Gastroesophageal sphincter (tissue), 3 donors: Measurements from ENCODE around the gene SLC66A2.

Experiments
- CTCF ChIP-seq, 4 experiments: fragments of 200-600 bp in 2 of 4; fragments of 450-650 bp in 2 of 4; sonication (generic) in 1 of 4; IDR thresholded peaks; one replicate each; pipeline ENCODE4 v1.5.1; 2017 to 2019; ENCODE audit warnings: antibody characterized with exemption in 4 of 4, mild to moderate bottlenecking in 2 of 4, moderate library complexity in 2 of 4
- EP300 ChIP-seq: sonication (generic); formaldehyde crosslinking; IDR thresholded peaks from one replicate; pipeline ENCODE4 v1.6.1; 2017; ENCODE audit warnings: antibody characterized with exemption, mild to moderate bottlenecking
- POLR2A ChIP-seq, 2 donors: fragments of 450-650 bp; IDR thresholded peaks; one replicate each; pipeline ENCODE4 v1.6.1; 2017; ENCODE audit warnings: antibody characterized with exemption in 2 of 2, mild to moderate bottlenecking in 2 of 2, moderate library complexity in 1 of 2
- POLR2AphosphoS5 ChIP-seq: sonication (generic); formaldehyde crosslinking; IDR thresholded peaks from one replicate; pipeline ENCODE4 v1.6.1; 2017; ENCODE audit warnings: antibody characterized with exemption

DNA sequence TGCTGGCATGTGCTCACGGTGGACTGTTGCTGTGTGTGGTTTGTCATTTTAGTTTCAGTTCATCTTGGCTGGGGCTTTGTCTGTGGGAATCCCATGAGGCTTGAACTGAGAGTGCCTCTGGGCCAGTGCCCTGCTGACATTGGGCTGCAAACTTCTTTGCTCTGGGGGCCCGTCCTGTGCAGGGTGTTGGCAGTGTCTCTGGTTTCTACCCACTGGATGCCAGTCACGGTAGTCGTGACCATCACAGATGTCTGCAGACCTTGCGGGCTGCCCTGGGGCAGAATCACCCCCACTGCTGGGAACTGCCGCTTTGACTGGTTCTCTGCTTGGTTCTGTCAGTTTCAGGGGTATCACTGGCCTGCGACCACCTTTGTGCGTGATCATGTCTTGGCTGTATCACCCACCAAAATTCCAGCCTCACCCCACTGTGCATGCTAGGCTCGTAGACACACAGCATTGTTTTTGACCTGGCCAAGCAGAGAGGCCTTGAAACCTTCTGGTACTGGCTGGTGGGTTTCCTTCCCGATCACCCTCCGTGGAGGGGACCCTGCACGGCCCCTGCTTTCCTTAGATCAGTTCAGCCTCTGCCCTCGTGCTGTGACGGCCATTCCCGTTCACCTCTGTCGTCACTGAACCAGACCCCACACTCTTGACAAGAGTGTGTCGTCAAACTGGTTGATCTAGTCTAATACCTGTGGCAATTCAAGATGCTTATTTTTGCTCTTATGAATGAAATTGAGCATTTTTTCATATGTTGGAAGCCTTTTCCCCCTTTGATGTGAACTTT lies 96.1 kb downstream of the SLC66A2 start:
- TF ChIP-seq POLR2A (IDR thresholded peaks at IDR 0.05): no peak
- TF ChIP-seq CTCF (IDR thresholded peaks at IDR 0.05): no peak
- TF ChIP-seq POLR2AphosphoS5: no peak
- no peak for TF ChIP-seq EP300
